HL-60 (cell line): Measurements from ENCODE around the gene LRRIQ3.
"Not testable (repeated sequence)": the region's sequence is repeated elsewhere in the genome, so short reads cannot be mapped to it uniquely, and the experiment has no call there.

Experiments
- POLR2AphosphoS5 ChIP-seq: IDR thresholded peaks from 2 replicates; pipeline ENCODE4 v1.6.1; 2012; ENCODE audit warnings: low read depth
- TF ChIP-seq, protein P1 (sequence below): IDR thresholded peaks from one replicate; pipeline ENCODE4 v1.5.1; 2011; ENCODE audit warnings: low read length, control low read depth, inconsistent platforms; ENCODE audit not compliant: insufficient read depth

DNA sequence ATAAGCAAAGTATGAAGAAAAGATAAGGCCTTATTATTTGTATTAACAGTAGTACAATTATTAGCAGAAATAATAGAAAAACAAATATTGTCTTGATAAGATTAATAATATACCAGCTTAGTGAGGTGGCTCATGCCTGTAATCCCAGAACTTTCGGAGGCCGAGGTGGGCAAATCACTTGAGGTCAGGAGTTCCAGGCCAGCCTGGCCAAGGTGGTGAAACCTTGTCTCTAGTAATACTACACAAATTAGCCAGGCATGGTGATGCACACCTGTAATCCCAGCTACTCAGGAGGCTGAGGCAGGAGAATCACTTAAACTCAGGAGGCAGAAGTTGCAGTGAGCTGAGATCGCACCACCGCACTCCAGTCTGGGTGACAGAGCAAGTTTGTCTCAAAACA lies 80.6 kb downstream of the LRRIQ3 start:
- TF ChIP-seq, protein P1, sequence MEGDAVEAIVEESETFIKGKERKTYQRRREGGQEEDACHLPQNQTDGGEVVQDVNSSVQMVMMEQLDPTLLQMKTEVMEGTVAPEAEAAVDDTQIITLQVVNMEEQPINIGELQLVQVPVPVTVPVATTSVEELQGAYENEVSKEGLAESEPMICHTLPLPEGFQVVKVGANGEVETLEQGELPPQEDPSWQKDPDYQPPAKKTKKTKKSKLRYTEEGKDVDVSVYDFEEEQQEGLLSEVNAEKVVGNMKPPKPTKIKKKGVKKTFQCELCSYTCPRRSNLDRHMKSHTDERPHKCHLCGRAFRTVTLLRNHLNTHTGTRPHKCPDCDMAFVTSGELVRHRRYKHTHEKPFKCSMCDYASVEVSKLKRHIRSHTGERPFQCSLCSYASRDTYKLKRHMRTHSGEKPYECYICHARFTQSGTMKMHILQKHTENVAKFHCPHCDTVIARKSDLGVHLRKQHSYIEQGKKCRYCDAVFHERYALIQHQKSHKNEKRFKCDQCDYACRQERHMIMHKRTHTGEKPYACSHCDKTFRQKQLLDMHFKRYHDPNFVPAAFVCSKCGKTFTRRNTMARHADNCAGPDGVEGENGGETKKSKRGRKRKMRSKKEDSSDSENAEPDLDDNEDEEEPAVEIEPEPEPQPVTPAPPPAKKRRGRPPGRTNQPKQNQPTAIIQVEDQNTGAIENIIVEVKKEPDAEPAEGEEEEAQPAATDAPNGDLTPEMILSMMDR, result not testable (repeated sequence)
- TF ChIP-seq POLR2AphosphoS5, result not testable (repeated sequence)
